ENCODE measurements around the gene GTF2H1. TPM values are rescaled to one million over a fixed set of nuclear protein-coding genes. Genes with fewer than 3 reads are reported as not detected.

Gene GTF2H1
- polyA plus RNA-seq, 4 donors, result 47.0 to 58.9 (median 56.0) TPM

- DNase-seq (ENCODE audit: low read depth in 4 of 4, low spot score in 3 of 4), result no peak
Measured at GRCh38 chr11:18416459-18416858, 94.1 kb downstream of the GTF2H1 start.

Other genes starting within 250 kb of the GTF2H1 start
- gene SAAL1, start 216.5 kb upstream of the GTF2H1 start, polyA plus RNA-seq (ENCODE audit: insufficient read length in 4 of 4), result 10 to 100 TPM; 22.2 to 28.6 (median 27.3) TPM
- under 1 TPM in 1 of 4 donors, not detected in 3; 0.04 TPM for gene MRGPRX3, start 190.0 kb upstream of the GTF2H1 start, polyA plus RNA-seq (ENCODE audit: insufficient read length in 4 of 4)
- gene MRGPRX4, start 149.7 kb upstream of the GTF2H1 start, polyA plus RNA-seq (ENCODE audit: insufficient read length in 4 of 4), result not detected
- not detected for gene SAA4, start 85.8 kb upstream of the GTF2H1 start, polyA plus RNA-seq (ENCODE audit: insufficient read length in 4 of 4)
- gene SAA2, start 73.9 kb upstream of the GTF2H1 start, polyA plus RNA-seq (ENCODE audit: insufficient read length in 4 of 4), result under 1 TPM in 1 of 4 donors, not detected in 3; 0.20 TPM
- gene SAA1, start 56.3 kb upstream of the GTF2H1 start, polyA plus RNA-seq (ENCODE audit: insufficient read length in 4 of 4), result not detected
- gene HPS5, start 427 bp upstream of the GTF2H1 start, polyA plus RNA-seq (ENCODE audit: insufficient read length in 4 of 4), result 10 to 100 TPM; 20.4 to 24.3 (median 22.4) TPM
- gene LDHA, start 72.0 kb downstream of the GTF2H1 start, polyA plus RNA-seq (ENCODE audit: insufficient read length in 4 of 4), result 100 to 1,000 TPM; 258 to 328 (median 284) TPM
- 1 to 10 TPM in 1 of 4 donors, under 1 TPM in 3; 0.19 to 1.2 (median 0.31) TPM for gene LDHC, start 89.8 kb downstream of the GTF2H1 start, polyA plus RNA-seq (ENCODE audit: insufficient read length in 4 of 4)
- gene LDHAL6A, start 133.3 kb downstream of the GTF2H1 start, polyA plus RNA-seq (ENCODE audit: insufficient read length in 4 of 4), result 1 to 10 TPM in 1 of 4 donors, under 1 TPM in 3; 0.74 to 1.4 (median 0.91) TPM
- gene TSG101, start 204.4 kb downstream of the GTF2H1 start, polyA plus RNA-seq (ENCODE audit: insufficient read length in 4 of 4), result 100 to 1,000 TPM; 131 to 152 (median 147) TPM